VCaP (cell line): Measurements from ENCODE around the gene POLR2L.

Experiments used
- H3K27ac ChIP-seq: fragments of 450-650 bp; 2 replicates; pipeline ENCODE4 v1.5.1; 2017
- CTCF ChIP-seq: fragments of 450-650 bp; conservative IDR thresholded peaks from 2 replicates; pipeline ENCODE4 v1.5.1; 2017; ENCODE audit warnings: mild to moderate bottlenecking, moderate library complexity

The POLR2L gene

GRCh38 chr11:853682-854448 lies 11.5 kb upstream of the POLR2L start:
- no peak overlapping the region for H3K27ac ChIP-seq

DNA sequence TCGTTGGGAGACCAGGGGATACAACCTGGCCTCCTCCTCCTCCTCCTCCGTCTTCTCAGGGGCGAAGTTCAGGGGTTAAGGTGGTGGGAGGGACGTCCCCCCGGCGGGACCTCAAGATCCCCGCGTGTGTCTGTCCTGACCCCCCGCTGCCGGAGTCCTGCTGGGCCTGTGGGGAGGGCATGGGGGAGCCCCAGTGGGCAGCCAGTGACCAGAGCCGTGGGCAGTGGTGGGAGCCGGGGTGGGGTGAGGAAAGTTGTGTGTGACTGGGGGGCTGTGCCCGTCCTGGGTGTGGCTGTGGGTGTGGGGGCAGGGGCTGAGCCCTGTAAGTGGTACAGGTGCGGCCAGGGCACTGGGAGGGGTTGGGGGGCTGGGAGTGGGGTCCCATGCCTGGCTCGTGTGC lies 10.4 kb upstream of the POLR2L start:
- no peak for TF ChIP-seq CTCF
- H3K27ac ChIP-seq = no peak overlapping the region

More at GRCh38 chr11:853682-854448, 11.5 kb upstream of the POLR2L start:
- no peak for TF ChIP-seq CTCF

DNA sequence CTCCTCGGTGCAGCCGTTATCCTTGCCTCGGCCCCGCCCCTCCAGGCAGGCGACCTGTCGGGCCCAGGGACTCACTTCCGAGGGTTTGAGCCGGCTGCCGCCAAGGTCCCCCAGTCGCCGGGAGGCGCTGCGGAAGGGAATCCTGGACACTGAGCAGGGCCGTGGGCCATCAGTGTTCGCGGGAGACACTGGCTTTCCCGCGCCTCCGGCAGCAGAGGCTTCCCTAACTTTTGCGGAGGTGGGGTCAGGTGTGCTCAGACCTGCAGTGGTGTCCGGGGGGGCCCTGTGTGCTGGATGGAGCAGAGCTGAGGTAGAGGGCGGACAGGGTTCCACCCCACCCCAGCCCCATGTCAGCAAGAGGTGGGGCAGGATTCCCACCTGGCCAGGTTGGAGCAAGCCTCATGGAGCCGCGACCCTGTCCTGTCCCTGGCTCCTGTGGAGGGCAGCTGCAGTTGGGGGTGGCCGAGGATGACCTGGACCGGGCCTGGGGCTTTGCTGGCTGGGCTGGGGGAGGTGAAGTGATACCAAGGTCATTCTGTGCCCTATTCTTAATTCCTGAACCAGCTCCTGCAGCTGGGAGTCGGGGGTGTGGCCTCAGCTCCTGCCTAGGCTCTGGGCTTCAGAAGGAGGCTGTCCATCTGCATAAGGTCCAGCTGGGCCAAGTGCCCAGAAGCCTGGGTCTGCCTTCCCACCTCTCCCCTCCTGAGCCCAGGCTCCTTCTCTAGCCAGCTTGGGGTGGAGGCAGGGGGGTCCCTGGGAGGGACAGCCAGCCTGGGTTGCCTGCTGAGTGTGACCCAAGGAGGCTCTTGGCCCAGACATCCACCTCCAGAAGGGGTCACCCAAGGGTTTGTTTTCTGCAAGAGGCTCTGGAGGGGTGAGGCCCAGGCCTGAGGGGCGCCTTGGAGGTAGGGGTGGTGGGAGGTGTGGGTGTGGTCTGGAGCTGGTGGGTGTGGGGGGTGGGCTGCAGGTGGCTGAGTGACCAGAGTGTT lies 8.7 kb upstream of the POLR2L start:
- 0 out of 2 replicates have a peak, but pooled peaks have one; percentile 7 for TF ChIP-seq CTCF
- peak overlapping the region; percentile 68; the same call in 1 of the 2 replicates for H3K27ac ChIP-seq

DNA sequence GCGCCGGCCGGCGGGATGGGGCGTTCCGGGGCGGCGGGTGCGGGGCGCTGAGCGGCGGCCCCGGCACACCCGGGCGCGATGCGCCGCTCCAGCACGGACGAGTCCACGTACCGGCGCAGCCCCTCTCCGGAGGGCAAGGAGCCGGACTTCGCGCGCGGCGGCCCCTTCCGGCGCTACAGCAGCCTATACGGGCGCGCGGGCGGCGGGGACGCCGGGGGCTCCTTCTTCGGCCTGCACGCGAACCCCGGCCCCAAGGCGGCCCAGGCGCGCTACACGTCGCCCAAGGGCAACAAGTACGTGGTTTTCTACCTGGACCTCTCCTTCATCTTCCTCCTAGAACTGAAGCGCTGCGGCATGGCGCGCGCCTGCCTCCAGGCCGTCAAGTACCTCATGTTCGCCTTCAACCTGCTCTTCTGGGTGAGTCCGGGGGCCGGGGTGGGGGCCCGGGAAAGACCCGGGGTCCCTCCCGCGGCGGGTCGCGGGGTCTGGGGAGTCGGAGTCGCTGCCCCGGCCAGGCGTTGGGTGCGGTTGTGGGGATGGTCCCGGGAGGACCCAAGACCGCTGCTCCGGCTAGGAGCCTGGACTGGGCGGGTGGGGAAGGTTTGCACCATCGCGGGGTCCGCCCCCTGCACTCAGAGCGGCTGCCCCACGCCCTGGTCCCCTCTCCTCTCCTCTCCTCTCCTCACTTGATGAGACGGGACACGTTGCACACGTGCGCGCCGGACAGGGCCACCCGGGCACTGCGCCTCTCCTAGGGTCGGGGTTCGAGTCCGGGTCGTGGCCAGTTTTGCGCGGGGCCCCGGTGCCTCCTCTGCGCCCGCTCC lies 7.8 kb upstream of the POLR2L start:
- TF ChIP-seq CTCF = no peak
- H3K27ac ChIP-seq = peak overlapping the region; percentile 68

DNA sequence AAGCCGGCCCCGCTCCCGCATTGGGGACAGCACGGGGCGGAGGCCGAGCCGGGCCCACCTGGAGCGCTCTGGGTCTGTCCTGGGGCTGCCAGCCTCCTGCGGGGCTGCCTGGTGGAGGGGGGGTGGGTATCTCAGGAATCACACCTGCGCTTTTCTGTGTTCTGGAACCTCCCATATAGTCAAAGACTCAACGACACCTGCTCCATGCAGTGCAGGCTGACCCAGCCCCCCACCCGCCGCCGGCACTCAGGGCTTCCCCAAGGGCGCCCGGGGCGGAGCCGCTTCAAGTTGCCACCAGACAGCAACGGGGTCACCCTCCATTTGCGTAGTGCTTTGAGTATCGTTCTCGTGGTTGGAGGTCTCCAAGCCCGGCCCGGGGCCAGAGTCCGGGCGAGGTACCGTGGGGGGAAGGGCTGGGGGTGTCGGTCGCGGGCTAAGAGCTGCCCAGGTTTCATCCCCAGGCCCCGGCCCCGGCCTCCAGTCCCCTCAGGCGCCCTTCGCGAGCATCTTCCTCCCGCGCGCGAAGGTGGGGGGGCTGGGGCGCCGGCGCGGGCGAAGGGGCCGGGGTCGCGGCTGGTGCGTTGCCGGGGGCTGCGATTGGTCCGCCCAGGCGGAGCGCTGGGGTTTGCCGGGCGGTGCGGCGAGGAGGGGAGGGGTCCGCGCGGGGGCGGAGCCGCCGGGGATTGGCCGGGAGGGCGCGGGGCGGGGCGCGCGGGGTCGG lies 6.9 kb upstream of the POLR2L start:
- H3K27ac ChIP-seq = peak overlapping the region; percentile 68
- TF ChIP-seq CTCF = no peak

DNA sequence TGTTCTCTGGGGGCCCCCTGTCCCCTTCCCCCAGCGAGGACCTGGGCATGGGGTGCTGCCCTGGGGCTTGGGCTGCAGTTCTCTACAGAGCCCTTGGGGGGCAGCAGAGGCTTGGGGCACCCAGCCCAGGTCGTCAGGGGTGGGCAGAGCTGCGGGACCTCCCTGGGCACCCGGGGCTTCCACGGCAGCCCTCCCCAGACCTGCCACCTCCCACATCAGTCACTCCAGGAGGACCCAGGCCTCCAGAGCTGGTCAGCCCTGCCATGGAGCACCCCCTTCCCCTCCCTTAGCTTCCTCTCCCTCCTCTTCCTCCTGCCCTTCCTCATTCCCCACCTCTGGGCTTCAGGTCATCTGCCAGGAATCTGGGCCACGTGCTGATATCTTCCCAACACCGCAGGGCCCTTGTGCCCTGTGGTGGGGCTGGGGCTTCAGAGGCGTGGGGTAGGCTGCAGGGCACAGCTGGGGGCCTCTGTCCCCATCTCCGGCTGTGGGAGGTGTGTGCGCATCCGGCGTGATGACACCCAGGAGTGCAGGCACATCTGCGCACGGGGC lies 6.1 kb upstream of the POLR2L start:
- H3K27ac ChIP-seq = peak overlapping the region; percentile 68
- peak; percentile 85 for TF ChIP-seq CTCF
